CMK (cell line): ENCODE results near the gene GSTP1.
A peak's percentile ranks its signal among the peaks of the same experiment; 100 is the strongest.
"Not testable (repeated sequence)": the region's sequence is repeated elsewhere in the genome, so short reads cannot be mapped to it uniquely, and the experiment has no call there.

Experiments used
- DNase-seq: peaks from one replicate; pipeline ENCODE4 v3.0.0-alpha.2; 2010; ENCODE audit warnings: low read depth

GSTP1 gene

DNA sequence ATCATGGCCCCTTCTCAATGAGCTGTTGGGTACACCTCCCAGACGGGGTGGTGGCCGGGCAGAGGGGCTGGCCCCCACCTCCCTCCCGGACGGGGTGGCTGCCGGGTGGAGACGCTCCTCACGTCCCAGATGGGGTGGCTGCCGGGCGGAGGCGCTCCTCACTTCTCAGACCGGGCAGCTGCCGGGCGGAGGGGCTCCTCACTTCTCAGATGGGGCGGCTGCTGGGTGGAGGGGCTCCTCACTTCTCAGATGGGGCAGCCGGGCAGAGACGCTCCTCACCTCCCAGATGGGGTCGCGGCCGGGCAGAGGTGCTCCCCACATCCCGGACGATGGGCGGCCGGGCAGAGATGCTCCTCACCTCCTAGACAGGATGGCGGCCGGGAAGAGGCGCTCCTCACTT is 14.4 kb downstream of the GSTP1 start:
- DNase-seq = not testable (repeated sequence)

DNA sequence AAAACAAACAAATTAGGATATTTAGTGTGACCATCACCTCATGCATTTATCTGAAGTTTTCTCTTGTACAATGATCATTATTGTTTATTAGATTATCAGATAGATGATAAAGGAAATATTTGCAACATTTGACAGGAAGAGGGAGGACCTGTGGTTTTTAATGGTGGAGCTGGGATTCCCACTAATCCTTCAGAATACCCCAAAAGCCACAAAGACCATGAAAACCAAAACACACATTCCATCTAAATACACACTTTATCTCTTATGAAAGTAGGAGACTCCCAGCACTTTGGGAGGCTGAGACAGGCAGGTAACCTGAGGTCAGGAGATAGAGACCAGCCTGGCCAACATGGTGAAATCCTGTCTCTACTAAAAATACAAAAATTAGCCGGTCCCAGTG is 15.5 kb downstream of the GSTP1 start:
- no peak for DNase-seq

DNA sequence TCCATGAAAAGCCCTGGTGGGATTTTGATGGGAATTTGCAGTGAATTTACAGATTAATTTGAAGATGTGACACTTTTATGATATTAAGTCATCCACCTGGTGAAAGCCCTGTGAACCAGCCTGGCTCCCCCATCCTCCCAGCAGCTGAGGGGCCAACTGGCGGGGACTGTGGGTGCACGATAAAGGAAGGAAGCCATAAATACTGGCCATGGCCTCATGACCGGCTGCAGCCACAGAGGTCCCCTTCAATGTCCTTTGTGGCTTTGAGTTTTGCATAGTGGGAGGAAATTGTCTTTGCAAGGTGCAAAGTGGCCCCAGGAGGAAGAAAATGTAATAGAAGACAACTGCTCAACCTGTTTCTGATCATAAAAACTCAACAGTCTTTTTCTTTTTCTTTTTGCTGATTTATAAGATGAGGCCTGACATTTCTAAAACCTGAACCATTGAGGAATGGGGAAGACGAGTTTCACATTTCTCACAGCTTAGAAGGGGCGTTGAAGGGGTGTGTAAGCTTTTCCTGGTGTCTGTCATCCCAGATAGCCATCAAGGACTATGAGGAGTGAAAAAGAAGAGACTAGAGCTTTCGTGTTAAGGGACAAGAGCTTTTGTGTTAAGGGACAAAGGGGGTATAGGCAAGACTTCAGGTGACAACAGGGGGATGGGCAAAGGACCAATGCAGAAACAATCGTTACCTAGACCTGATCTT is 16.9 kb downstream of the GSTP1 start:
- DNase-seq = no peak

DNA sequence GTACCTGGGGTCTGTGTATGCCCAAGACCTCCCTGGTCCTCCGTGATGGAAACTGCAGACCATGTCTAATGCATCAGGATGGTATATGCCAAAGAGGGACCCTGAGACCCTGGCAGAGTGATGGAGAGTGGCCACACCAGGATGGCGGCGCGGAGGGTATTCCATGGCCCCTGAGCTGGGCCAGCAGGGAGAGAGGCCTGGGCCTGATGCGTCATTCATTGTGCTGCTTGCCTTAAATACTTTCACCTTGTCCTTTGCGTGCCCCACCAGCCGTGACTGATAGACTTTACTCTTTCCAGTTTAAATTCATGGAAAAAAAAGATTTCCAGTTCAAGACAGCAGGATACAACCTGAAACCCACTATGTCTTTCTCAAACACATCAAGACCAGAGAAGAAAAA is 17.5 kb downstream of the GSTP1 start:
- DNase-seq = no peak

DNA sequence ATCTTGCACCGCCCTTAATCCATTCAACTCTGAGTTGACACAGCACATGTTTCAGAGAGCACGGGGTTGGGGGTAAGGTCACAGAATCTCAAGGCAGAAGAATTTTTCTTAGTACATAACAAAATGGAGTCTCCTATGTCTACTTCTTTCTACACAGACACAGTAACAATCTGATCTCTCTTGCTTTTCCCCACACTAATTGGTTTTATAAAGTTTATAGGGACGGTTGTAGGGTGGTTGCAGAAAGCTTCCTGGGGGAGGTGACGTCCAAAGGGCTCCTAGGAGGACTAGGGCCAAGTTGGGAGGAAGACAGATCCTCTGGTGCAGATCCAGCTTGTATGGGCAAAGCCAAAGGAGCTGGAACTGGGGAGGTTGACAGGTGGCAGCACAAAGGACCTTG is 20.5 kb downstream of the GSTP1 start:
- not testable (repeated sequence) for DNase-seq

DNA sequence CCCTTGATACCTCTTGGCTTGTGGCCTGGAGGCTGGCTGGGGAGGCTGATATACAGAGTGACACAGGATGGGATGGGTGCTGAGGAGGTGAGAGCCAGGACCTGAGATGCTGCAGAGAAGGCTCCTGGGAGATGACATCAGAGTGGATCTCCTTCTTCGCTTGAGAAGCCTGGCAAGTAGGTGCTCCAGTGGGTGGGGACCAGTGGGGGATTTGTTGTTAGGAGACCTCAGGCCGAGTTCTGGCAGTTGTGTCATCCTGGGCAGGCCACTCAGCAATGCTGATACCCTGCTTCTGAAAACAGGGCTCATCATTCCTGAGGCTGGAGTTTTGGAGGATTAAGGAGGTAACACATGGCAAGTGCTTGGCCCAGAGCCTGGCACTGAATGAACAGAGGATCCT is 21.2 kb downstream of the GSTP1 start:
- no peak for DNase-seq

DNA sequence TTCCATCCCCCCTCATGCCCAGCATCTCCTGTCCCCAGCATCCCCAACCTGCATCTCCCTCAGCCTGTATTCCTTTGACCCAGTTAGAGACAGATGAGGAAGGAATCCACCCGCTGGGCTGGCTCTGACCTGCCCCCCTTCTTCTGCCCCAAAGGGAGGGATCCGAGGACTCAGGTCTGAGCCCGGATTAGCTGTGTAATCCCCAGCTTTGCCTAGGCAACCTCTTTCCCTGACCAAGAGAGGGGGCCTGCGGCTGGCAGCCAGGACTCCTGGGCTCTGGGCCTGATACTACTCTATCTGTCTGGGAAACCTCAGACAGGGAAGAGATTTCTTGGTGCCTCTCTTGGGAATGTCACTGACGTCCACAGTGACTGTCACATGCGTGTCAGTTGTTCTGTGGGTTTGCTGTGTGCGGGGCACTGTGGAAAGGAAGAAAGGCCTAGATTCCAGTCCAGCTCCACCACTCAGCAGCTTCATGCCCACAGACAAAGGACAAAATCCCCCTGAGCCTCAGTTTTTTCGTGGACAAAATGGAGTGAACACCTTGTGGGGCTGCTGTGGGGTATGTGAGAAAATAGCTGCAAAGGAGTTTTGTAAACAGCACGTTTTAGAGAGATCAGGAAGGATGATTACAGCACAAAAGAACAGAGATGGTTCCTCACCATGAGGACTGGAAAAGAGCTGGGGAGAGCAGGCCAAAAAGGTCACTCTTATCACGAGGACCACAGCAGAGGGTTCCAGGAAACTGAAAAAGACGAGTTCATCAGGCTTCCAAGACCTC is 21.8 kb downstream of the GSTP1 start:
- no peak for DNase-seq

DNA sequence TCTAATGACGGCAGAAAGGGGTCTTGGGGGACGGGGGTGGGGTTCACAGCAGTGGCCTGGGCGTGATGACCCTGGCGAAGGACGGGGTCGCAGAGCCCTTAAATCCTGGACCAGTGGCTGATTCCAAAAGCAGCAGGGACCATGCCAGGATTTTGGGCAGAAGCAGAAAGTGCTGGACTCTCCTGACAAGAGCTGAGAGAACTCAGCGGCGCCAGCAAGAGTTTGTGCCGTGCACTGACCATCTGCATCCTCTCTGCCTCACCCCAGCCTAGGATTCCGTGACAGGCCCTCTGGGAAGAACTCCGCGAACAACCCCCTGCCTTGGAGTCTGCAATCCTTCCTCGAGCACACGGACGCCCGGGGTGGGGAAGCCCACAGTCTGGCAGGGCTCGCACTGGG is 22.5 kb downstream of the GSTP1 start:
- no peak for DNase-seq

DNA sequence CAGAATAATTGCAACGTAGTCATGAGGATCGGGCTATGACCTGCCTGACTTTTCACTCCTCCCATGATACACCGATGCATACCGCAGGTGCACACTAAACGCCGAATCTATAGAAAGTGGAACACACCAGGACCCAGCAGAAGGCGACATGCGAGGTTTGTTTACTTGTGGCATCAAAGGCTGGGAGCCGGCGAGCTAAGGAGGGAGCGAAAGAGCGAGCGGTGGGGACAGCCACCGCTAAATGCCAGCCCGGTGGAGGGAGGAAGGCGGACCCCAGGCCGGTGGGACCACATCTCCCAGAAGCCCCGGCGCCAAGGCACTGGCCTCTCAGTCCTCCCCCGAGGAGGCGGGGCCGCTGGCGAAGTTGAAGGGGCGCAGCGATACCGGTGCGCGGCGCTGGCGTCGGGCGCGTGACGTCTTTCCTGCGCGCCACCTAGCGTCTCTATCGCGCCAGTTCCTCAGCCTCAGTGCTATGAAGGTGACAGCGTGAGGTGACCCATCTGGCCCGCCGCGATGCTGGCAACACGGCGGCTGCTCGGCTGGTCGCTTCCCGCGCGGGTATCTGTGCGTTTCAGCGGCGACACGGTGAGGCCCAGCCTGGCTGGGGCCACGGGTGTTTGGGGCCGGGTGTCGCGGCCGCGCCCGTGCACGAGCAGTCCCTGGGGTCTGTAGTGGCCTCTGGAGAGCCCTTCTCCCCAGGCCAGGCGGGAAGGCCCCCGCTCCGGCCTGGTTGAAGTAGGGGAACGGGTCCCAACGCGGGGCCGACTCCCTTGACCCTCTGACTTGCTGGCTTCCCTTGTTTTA is 23.1 kb downstream of the GSTP1 start, which contains the start of gene NDUFV1:
NDUFV1 (plus strand) TSS at position 445 of the 804 bp plus-strand sequence; CDS start at position 514, 69 bp downstream.
- DNase-seq = peak; percentile 93

DNA sequence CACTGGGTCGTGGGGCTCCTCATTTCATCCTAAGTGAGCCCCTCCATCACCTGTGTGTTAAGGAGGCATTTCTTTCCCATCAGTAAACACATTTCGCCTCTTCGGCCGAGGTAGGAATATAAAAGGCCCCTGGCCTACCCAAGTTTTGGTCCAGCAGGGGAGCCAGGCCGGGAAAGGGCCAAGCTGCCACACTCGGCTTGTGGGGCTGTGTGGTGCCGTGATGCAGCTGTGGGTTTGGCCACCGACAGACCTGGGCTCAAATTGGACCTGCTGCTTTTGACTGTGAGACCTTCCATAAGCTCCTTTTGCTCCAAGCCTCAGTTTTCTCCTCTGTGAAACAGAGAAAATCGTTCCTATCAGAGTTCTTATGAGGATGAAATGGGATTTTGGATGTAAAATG is 23.9 kb downstream of the GSTP1 start:
- DNase-seq = no peak

DNA sequence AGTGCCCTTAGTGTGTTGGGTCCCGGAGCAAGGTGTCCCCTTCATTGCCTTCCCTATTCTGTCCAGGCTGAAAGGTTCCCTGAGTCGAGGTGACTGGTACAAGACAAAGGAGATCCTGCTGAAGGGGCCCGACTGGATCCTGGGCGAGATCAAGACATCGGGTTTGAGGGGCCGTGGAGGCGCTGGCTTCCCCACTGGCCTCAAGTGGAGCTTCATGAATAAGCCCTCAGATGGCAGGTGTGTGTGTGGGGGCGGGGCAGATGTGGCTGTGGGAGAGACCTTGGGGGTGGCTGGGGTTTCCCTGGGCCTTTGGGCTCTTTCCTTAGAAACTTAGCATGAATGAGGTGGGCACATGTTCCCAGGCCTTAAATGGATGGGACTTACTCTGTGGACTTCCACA is 24.9 kb downstream of the GSTP1 start:
- no peak for DNase-seq

DNA sequence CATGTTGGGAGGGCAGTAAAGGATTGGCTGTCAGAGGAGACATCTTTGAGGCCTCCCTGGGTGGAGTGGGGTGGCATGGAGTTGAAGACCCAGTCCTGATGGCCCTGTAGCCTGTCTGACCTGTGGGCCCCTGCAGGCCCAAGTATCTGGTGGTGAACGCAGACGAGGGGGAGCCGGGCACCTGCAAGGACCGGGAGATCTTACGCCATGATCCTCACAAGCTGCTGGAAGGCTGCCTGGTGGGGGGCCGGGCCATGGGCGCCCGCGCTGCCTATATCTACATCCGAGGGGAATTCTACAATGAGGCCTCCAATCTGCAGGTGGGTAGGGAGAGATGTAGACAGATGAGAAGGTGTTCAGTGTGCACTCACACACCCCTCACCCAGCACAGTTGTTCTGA is 25.7 kb downstream of the GSTP1 start:
- DNase-seq = no peak

DNA sequence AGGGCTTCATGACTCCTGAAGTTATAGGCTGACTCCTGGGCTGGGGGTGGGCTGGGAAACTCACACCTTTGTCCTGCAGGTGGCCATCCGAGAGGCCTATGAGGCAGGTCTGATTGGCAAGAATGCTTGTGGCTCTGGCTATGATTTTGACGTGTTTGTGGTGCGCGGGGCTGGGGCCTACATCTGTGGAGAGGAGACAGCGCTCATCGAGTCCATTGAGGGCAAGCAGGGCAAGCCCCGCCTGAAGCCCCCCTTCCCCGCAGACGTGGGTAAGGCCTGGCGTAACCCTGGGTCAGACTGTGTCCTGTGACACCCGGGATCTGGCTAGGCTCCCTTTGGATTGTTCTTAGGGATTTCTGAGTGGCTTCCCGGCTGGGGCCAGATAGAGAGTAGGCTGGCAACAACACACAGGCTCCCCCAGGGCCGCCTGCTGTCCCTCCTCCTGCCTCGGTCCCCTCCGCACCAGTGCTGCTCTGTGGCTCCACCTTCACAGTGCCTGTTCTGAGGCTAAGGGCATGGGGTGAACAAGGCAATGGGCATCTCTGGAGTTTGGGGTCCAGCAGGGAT is 26.8 kb downstream of the GSTP1 start:
- DNase-seq = no peak

DNA sequence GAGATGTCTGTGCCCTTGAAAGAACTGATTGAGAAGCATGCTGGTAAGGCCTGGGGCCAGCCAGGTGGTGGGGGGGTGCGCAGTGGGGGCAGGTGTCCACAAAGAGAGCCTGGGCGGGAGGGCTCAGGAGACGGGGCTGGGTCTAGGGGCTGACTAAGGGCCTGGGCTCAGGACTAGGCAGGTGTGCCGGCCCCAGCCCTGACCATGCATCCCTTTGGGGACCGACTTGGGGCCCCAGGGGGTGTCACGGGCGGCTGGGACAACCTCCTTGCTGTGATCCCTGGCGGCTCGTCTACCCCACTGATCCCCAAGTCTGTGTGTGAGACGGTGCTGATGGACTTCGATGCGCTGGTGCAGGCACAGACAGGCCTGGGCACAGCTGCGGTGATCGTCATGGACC is 27.6 kb downstream of the GSTP1 start:
- no peak for DNase-seq

DNA sequence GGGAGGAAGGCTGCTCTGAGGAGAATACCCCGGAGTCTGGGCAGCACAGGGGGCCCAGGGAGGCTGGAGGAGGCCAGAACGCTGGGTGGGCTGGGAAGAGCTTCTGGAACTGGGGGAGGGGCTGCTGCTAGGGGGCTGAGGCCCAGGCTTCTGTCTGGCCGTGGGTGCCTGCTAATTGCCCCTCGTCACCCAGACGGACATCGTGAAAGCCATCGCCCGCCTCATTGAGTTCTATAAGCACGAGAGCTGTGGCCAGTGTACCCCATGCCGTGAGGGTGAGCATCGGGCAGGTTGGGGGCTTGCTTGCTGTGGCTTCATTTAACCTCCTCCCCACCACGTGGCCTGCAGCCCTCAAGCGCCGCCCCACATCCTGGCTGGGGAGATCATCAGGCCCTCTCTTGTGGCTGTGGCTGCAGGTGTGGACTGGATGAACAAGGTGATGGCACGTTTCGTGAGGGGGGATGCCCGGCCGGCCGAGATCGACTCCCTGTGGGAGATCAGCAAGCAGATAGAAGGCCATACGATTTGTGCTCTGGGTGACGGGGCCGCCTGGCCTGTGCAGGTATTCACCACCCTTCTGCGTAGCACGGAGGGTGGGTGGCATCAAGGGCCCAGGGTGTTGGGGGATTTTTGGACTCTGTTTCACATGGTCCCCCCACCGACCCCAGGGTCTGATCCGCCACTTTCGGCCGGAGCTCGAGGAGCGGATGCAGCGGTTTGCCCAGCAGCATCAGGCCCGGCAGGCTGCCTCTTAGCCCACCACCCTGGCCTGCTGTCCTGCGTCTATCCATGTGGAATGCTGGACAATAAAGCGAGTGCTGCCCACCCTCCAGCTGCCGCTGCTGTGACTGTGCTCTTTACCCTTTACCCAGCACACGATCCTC is 28.3 kb downstream of the GSTP1 start:
- no peak for DNase-seq

DNA sequence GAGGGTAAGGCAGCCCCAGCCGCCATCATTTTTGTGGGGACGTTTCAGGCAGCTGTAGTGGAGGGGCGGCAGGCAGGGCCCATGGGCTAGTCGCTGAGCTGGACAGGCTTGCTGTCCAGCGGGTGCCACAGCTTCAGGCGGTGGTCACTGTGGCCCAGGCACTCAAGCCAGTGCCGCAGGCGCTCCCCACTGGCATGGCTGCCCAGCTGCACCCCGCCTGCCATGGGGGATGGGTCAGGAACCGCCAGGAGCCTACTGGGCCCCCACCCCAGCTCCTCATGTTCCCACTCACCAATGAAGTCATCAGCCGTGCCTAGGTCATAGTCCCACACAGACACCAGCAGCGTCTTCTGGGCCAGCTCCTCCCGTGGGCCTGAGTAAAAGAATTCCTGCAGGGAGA is 29.1 kb downstream of the GSTP1 start:
- no peak for DNase-seq

DNA sequence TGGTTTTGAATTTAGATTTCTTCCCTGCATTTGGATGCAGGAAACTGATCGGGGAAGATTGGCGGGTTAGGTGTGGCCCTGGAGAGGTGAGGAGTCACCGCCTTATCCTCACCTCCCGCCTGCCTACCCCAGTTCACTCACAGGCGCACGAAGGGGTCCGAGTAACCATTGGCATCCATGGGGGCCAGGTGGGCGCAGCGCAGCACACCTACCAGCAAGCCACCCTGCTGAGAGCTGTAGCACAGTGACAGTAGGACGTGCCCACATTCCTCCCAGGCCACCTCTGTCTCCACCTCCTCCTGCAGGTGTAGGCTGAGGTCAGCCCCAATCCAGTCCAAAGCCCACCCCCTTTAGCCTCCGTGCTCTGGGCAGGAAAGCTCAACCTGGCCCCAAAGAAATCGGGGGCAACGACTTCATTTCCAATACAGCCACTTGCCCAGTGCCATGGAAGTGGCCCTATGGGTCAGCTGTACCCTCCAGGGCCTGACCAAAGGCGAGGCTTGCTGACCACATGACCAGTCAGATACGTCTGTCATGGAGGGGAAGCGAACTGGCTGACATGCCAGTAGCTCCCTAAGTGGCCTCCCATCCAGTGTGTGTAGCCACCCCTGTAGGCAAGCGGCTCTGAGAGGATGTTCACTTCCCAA is 29.8 kb downstream of the GSTP1 start:
- DNase-seq = no peak

DNA sequence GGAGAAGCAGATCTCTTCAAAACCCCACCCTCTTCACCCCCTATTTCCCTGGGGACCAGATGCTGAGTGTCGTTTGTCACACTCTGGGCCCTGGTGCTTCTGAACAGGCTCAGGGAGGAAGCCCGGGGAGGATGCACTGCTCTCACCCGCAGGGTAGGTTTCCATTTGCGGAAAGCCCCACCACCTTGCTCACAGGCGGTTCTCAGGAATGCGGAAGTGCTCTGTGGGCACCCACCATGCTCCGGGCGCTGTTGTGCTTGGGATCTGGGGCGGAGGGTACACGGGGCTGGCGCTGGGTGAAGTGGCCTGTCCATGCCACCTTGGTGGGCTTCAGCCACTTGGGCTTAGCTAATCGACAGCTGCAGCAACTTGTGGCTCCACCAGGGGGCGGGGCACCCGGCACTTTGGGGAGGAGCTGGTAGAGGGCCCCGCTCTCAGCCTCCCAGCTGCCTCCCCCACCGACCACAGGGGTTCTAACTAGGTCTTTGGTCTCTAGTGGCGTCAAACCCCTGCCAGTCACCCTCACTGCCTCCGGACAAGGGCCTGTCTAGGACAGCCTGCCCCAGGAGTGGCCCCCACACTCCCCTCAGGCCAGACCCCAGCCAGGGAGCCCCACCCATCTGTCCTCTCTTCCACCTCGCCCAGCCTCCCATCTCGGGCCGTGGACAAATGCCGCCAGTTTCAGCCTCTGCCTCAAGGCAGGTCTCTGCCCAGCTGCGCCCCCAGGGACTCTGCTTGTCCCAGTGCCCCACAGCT is 30.5 kb downstream of the GSTP1 start:
- DNase-seq = peak; percentile 51

DNA sequence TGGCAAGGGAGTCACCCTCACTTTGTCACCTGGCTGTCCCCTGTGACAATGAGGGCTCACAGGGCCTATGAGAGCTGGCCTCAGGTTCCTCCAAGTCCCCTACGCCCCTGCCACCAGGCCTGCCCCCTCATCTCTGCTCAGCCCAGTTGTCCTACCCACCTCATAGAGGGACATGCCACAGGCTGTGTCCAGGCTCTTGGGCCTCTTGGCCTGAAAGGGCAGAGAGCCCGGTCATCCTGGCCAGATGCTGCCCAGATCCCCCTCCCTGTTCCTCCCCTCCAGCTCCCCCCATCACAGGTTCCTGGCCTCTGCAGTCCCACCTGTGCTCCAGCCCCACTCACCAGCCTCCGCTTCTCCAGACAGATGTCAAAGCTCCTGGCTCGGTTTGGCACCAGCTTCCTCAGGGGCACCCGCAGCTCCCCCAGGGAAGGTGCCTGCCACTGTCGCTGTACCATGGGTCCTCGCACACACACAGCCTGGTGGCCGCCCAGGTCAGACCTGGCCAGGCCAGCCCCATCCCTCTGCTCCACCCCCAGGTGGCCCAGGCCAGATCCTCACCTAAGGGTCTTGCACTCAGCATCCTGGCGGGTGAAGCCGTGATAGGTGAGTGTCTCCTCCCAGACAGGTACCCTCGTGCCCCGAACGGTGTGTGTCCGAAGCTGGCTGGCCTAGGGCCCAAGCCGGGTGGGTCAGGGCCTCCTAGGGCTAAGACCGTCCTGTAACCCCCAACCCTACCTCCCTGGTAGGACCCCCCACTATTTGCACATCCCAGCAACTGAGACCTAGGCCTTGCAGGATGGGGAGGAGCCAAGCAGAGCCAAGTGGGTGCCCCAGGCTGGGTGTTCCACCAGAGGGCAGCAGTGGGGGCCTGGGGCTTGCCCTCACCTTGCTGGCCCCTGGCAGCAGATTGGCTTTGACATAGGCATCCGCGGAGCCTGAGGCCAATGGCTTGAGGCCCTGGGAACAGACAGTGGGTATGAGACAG is 31.4 kb downstream of the GSTP1 start:
- no peak for DNase-seq
